Mammary epithelial cell (primary cell): ENCODE data around the gene INPP4A.

Source experiments
- CTCF ChIP-seq, 2 donors: IDR thresholded peaks in 1 of 2; conservative IDR thresholded peaks in 1 of 2; 2 replicates each; pipeline ENCODE4 v1.5.1; 2011 to 2012; ENCODE audit warnings: inconsistent platforms in 2 of 2, low read length in 2 of 2, mild to moderate bottlenecking in 2 of 2, control low read depth in 1 of 2, low read depth in 1 of 2; ENCODE audit not compliant: insufficient read depth in 1 of 2; ENCODE audit errors: extremely low read depth in 1 of 2
- EZH2 ChIP-seq: IDR thresholded peaks from 2 replicates; pipeline ENCODE4 v1.6.1; 2012; ENCODE audit warnings: low read length, inconsistent platforms, borderline replicate concordance

- no peak for TF ChIP-seq CTCF (conservative IDR thresholded peaks at IDR 0.05 in 1 of 2, IDR thresholded peaks at IDR 0.05 in 1 of 2; ENCODE audit: extremely low read depth in 1 of 2, insufficient read depth in 1 of 2, low read depth in 1 of 2, low read length in 2 of 2)
- TF ChIP-seq EZH2 = no peak
Observed at GRCh38 chr2:98586551-98587140, 142.0 kb downstream of the INPP4A start.
